Activated naive CD4-positive, alpha-beta T cell treated with anti-CD3 and anti-CD28 coated beads, Interleukin-2, amount 10 ng/mL, durations not matched to agents 7 days and 5 days (primary cell): Measurements from ENCODE around the gene GM2A.
"Not testable (repeated sequence)": the region's sequence is repeated elsewhere in the genome, so short reads cannot be mapped to it uniquely, and the experiment has no call there.

Experiments used
- CTCF ChIA-PET: fragments of 350-600 bp; sonication (Branson Sonifier 250); formaldehyde crosslinking; loops from one replicate; lab custom pipeline; 2021; ENCODE audit warnings: antibody characterized with exemption; lab: Charles Lee
- DNase-seq: peaks from one replicate; pipeline ENCODE4 v3.0.0-alpha.2; 2020
- H3K27ac Mint-ChIP-seq: one replicate; pipeline ENCODE4 v1.8.0; 2021; ENCODE audit warnings: mild to moderate bottlenecking, moderate library complexity, mixed read lengths
- H3K27me3 Mint-ChIP-seq: one replicate; pipeline ENCODE4 v1.8.0; 2021; ENCODE audit warnings: mild to moderate bottlenecking, mixed read lengths
- H3K36me3 Mint-ChIP-seq: one replicate; pipeline ENCODE4 v1.8.0; 2021; ENCODE audit warnings: mixed read lengths
- H3K4me1 Mint-ChIP-seq: one replicate; pipeline ENCODE4 v1.8.0; 2021; ENCODE audit warnings: mixed read lengths
- H3K4me3 Mint-ChIP-seq: one replicate; pipeline ENCODE4 v1.8.0; 2021; ENCODE audit warnings: mild to moderate bottlenecking, moderate library complexity, mixed read lengths
- H3K9me3 Mint-ChIP-seq: one replicate; pipeline ENCODE4 v1.8.0; 2021; ENCODE audit warnings: mixed read lengths

GM2A gene

DNA sequence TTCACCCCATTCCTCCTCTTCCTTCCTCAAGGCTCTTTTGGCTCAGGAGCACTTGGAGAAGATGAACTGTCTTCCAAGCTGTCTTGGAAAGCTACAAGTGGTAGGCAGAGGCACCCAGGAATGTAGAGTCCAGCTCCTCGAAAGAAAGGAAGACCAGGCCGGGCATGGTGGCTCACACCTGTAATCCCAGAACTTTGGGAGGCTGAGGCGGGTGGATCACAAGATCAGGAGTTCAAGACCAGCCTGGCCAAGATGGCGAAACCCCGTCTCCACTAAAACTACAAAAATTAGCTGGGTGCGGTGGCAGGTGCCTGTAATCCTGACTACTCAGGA, 17.8 kb upstream of the GM2A start:
- CTCF ChIA-PET, result interaction anchor here (0.9 to 1.9 kb wide), 5 partner anchors 10 to 183 kb away, joined by 3 to 9 read pairs (median 3); partner anchors contain the start of gene CCDC69
- DNase-seq, H3K27ac Mint-ChIP-seq, H3K36me3 Mint-ChIP-seq, H3K4me3 Mint-ChIP-seq, H3K27me3 Mint-ChIP-seq, H3K9me3 Mint-ChIP-seq: not testable (repeated sequence)
- peaks cover 20% of the 10 kb centered on the region for H3K4me1 Mint-ChIP-seq

DNA sequence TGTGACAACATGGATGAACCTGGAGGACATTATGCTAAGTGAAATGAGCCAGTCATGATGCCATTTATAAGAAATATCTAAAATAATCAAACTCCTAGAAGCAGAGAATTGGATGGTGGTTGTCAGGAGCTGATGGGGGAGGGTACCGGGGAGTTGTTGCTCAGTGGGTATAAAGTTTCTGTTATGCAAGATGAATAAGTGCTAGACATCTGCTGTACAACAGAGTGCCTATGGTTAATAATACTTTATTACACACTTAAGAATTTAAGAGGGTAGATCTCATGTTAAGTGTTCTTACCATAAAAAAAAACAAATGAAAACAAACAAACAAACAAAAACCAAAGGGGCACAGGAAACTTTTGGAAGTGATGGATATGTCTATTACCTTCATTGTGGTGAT, 16.1 kb upstream of the GM2A start:
- no peak overlapping the region for H3K4me3 Mint-ChIP-seq
- H3K9me3 Mint-ChIP-seq, result no peaks in the 10 kb centered on the region
- peaks cover 23% of the 10 kb centered on the region for H3K4me1 Mint-ChIP-seq
- no peaks in the 10 kb centered on the region for H3K27me3 Mint-ChIP-seq
- CTCF ChIA-PET, result interaction anchor here (0.9 to 1.3 kb wide), 2 partner anchors 66 to 72 kb away, joined by 3 to 4 read pairs; no protein-coding TSS in a partner anchor
- no peak overlapping the region for H3K27ac Mint-ChIP-seq
- no peak for DNase-seq
- H3K36me3 Mint-ChIP-seq, result no peaks in the 10 kb centered on the region

DNA sequence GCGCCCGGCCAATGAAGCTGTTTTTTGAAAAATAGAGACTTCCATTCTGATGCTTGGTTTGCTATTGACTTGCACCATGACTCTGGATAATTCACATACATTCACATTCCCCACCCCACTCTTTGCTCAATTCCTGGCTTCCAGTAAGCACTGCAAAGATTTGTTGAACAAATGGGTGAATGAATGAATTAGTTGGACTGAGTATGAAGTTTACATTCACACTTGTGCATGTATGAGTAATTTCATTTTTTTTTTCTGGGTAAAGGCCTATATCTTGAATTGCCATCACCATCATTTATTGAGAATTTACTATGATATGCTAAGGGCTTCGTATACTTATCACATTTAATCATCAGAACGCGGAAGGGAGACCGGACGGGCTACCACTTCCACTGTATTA, 15.3 kb upstream of the GM2A start:
- Mint-ChIP-seq H3K4me3 (no peak overlapping the region), H3K27ac (no peak overlapping the region)
- CTCF ChIA-PET, result interaction anchor here (0.7 to 4.0 kb wide), 10 partner anchors 13 to 112 kb away, joined by 3 to 27 read pairs (median 6); no protein-coding TSS in a partner anchor

DNA sequence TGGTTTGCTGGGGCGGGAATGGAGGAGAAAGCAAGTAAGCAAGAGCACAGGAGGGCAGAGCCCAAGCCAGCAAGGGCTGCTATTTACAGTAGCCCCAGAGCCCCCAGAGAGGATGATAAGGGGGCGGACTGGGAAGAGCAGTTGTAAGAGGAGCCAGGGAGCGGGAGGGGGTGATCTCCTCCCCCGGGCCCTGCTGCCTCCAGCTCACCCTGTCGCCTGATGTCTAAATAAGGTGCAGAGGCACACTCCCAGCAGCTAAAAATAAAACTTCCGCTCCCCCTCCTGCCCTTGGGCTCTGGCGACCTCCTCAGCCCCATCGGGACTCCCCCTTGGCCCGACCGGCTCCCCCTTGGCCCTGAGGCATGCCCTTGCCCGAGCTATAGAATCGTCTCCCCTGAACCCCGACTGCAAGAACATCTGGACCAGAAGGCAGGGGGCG, 14.7 kb upstream of the GM2A start:
- H3K9me3 Mint-ChIP-seq, result no peaks in the 10 kb centered on the region
- DNase-seq, result no peak
- no peaks in the 10 kb centered on the region for H3K36me3 Mint-ChIP-seq
- H3K27ac Mint-ChIP-seq, result no peak overlapping the region
- H3K4me3 Mint-ChIP-seq, result no peak overlapping the region
- no peaks in the 10 kb centered on the region for H3K27me3 Mint-ChIP-seq
- CTCF ChIA-PET, result interaction anchor here (0.7 to 4.0 kb wide), 10 partner anchors 13 to 123 kb away, joined by 3 to 27 read pairs (median 6); partner anchors contain the start of gene CCDC69
- H3K4me1 Mint-ChIP-seq, result peaks cover 25% of the 10 kb centered on the region

More for the DNA sequence above, 15.3 kb upstream of the GM2A start:
- H3K9me3 Mint-ChIP-seq, result no peaks in the 10 kb centered on the region
- H3K4me1 Mint-ChIP-seq, result peaks cover 25% of the 10 kb centered on the region
- no peaks in the 10 kb centered on the region for H3K27me3 Mint-ChIP-seq
- no peak for DNase-seq
- H3K36me3 Mint-ChIP-seq, result no peaks in the 10 kb centered on the region

DNA sequence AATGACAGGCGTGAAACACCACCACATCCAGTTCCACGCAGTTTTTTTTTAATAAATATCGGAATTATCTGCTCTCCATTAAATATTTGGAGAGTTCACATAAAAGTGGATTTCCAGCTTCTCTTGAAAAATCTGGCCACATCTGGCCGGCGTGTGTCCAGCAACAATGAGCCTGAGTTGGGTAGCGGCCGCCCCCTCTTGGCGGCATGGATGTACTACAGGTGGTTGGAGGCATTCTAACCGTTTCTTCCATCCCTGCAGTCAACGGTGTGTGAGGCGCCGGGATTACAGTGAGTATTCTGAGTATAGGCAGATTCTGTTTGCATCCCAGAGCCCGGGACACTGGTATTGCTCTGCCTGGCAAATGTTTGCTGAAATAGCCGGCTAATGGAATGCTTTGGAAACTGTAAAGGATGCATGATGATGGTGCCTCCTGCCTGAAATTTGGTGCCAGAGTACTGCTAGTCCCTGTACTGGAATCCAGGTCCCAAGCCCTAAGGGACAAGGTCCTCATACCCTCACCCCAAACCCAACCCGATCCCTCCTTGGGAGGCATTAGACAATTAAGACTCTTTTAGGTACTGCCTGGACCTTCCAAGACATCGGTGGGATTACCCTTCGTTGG, 13.6 kb upstream of the GM2A start:
- CTCF ChIA-PET, result interaction anchor here (0.6 to 4.0 kb wide), 9 partner anchors 12 to 124 kb away, joined by 3 to 27 read pairs (median 5); partner anchors contain the start of gene CCDC69
- Mint-ChIP-seq H3K36me3 (no peaks in the 10 kb centered on the region), H3K4me1 (peaks cover 30% of the 10 kb centered on the region), H3K4me3 (no peak overlapping the region), H3K27ac (no peak overlapping the region), H3K27me3 (no peaks in the 10 kb centered on the region), H3K9me3 (no peaks in the 10 kb centered on the region)
- peak; percentile 65 for DNase-seq

DNA sequence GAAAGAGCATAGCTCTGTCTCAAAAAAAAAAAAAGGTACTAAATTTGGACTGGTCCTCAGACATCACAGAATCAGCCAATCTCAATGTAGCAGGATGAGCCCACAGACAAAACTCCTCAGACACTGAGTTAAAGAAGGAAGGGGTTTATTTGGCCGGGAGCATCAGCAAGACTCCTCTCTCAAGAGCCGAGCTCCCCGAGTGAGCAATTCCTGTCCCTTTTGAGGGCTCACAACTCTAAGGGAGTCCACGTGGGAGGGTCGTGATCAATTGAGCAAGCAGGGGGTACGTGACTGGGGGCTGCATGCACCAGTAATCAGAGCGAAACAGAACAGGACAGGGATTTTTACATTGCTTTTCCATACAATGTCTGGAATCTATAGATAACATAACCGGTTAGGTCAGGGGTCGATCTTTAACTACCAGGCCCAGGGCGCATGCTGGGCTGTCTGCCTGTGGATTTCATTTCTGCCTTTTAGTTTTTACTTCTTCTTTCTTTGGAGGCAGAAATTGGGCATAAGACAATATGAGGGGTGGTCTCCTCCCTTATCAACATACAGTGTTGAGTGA, 12.6 kb upstream of the GM2A start:
- CTCF ChIA-PET, result interaction anchor here (0.6 to 4.0 kb wide), 5 partner anchors 11 to 114 kb away, joined by 3 to 27 read pairs (median 4); partner anchors contain the start of gene CCDC69
- DNase-seq, H3K36me3 Mint-ChIP-seq, H3K27ac Mint-ChIP-seq, H3K27me3 Mint-ChIP-seq, H3K9me3 Mint-ChIP-seq, H3K4me3 Mint-ChIP-seq: not testable (repeated sequence)
- peaks cover 22% of the 10 kb centered on the region for H3K4me1 Mint-ChIP-seq

DNA sequence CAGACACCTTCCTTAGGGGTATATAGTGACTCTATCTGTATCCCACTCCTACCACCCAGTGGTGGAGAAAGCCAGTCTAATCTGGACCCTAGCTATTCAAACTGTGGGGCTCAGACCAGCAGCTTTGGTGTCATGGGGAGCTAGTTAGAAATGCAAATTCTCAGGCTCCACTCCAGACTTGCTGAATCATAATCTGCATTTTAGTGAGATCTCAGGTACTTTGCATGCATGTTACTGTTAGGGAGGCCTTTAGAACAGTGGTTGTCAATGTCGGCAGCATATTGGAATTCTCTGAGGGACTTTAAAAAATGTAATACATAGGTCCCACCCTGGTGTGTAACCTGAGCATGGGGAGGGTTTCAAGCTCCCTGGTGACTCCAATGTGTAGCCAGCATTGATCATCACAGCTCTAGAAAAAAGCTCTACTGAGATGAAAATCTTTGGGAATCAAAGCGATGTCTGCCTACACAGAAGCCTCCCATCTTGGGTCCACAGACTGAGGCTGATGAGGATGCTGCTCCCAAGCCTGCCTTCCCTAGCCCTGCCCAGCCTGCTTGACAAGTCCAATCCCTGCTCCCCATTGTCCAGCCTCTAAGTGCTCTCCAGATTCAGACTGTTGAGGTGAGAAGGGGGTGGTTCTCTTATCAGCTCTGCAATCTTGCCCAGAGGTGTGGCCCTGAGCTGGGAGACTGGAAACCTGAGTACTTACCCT, 11.9 kb upstream of the GM2A start:
- Mint-ChIP-seq H3K9me3 (no peaks in the 10 kb centered on the region), H3K27me3 (no peaks in the 10 kb centered on the region), H3K27ac (no peak overlapping the region), H3K4me1 (peaks cover 25% of the 10 kb centered on the region), H3K4me3 (no peak overlapping the region), H3K36me3 (no peaks in the 10 kb centered on the region)
- DNase-seq, result no peak
- CTCF ChIA-PET, result interaction anchor here (0.6 to 4.0 kb wide), 5 partner anchors 18 to 572 kb away, joined by 3 to 27 read pairs (median 3); no protein-coding TSS in a partner anchor

DNA sequence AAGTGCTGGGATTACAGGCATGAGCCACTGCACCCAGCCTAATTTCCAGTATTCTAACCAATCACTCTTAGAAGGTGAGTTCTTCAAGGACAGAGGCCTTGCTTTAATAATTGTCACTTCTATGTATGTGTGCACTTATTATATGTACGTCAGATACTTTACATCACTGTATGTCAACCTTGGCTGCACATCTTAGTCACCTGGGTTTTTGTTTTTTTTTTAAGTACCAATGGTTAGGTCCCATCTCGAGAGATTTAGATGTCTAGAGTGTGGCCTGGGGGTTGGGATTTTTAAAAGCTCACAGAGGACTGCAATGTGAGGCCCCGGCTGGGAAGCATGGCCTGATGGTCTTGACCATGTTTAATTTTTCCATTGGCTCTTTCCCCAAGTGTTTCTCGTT, 9.9 kb upstream of the GM2A start:
- H3K27me3 Mint-ChIP-seq, result no peaks in the 10 kb centered on the region
- peaks cover 25% of the 10 kb centered on the region for H3K4me1 Mint-ChIP-seq
- no peak overlapping the region for H3K4me3 Mint-ChIP-seq
- no peaks in the 10 kb centered on the region for H3K36me3 Mint-ChIP-seq
- DNase-seq, result no peak
- no peak overlapping the region for H3K27ac Mint-ChIP-seq
- H3K9me3 Mint-ChIP-seq, result no peaks in the 10 kb centered on the region
- CTCF ChIA-PET, result no interaction called here

DNA sequence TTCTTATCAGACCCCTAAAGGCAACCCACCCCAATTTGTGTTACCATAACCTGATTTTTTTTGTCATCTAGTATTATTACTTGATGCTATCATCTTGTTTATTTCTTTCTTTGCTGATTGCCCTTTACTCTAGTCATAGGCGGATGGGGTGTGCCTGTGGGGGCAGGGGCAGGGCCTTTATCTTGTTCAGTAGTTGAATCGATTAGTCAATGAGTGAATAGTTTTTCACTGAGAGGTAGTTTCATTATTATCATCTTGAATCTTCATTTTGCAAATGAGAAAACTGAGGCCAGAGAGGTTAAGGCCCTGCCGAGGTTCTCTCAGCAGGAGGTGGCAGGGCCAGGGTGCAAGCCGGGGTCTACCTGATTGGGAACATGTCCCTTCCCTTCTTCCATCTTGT, 9.4 kb upstream of the GM2A start:
- CTCF ChIA-PET, result no interaction called here
- Mint-ChIP-seq H3K9me3 (no peaks in the 10 kb centered on the region), H3K4me1 (peaks cover 25% of the 10 kb centered on the region), H3K27me3 (no peaks in the 10 kb centered on the region), H3K36me3 (no peaks in the 10 kb centered on the region), H3K27ac (no peak overlapping the region), H3K4me3 (no peak overlapping the region)
- DNase-seq, result no peak

DNA sequence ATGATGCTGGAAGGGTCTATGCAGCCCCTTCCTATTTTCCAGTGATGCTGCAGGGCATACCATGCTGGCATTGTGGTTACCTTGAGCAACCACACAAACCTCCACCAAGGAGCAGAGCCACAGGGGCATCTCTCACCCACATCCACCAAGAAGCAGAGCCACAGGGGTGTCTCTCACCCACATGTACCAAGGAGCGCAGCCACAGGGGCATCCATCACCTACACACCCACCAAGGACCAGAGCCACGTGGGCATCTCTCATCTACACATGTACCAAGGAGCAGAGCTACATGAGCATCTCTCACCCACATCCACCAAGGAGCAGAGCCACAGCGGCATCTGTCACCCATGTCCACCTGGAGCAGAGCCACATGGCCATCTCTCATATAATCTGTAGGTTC, 8.8 kb upstream of the GM2A start:
- no peaks in the 10 kb centered on the region for H3K9me3 Mint-ChIP-seq
- H3K4me3 Mint-ChIP-seq, result no peak overlapping the region
- no peak for DNase-seq
- CTCF ChIA-PET, result no interaction called here
- H3K36me3 Mint-ChIP-seq, result no peaks in the 10 kb centered on the region
- H3K27me3 Mint-ChIP-seq, result no peaks in the 10 kb centered on the region
- no peak overlapping the region for H3K27ac Mint-ChIP-seq
- H3K4me1 Mint-ChIP-seq, result peaks cover 24% of the 10 kb centered on the region

DNA sequence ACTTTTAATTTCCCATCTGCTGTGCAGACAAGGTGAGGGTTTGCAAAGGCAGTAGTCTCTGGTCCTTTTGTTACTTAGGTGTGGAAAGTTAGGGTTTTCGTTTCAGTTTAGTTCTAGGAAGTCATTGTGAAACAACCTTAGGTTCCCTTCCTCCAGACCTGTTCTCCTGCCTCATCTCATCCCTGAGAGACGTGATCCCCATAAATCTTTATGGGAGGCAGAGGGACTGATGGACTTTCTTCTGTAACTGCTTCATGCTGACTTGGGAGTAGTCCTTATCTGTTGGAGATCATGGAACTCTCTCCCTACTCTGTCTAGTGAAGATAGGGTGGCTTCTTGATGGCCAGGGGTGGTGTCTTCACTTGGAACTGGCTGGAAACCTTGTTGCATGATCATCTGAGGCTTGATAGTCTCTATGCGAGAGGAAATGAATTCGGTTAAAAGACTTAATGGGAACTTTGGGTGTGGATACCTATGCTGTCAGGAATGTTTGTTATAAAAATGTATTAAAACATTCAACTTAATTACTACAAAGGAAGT, 7.2 kb upstream of the GM2A start:
- CTCF ChIA-PET, result no interaction called here
- Mint-ChIP-seq H3K27ac (no peak overlapping the region), H3K27me3 (no peaks in the 10 kb centered on the region), H3K4me1 (peaks cover 30% of the 10 kb centered on the region), H3K36me3 (no peaks in the 10 kb centered on the region), H3K4me3 (no peak overlapping the region), H3K9me3 (no peaks in the 10 kb centered on the region)
- DNase-seq, result no peak

DNA sequence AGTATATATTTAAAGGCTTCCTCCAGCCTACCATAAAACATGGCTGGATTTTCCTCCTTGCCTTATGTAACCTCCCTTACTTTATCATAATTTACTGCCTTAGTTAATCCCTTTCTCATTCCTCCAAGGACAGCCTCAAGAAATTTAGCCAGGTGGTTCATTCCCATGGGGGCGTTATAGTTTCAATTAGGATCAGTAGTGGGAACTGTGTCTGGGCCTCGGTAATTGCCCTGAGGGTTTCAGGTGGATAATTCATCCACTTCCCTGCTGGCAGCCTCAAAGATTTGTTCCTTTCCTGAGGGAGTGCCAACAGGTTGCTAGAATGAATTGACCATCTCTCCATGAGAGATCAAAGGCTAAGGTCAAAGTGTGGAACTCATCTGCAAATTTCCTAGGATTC, 4.3 kb upstream of the GM2A start:
- H3K36me3 Mint-ChIP-seq, result no peaks in the 10 kb centered on the region
- no peak overlapping the region for H3K4me3 Mint-ChIP-seq
- DNase-seq, result no peak
- H3K4me1 Mint-ChIP-seq, result peaks cover 45% of the 10 kb centered on the region
- H3K9me3 Mint-ChIP-seq, result no peaks in the 10 kb centered on the region
- H3K27me3 Mint-ChIP-seq, result no peaks in the 10 kb centered on the region
- CTCF ChIA-PET, result no interaction called here
- no peak overlapping the region for H3K27ac Mint-ChIP-seq

DNA sequence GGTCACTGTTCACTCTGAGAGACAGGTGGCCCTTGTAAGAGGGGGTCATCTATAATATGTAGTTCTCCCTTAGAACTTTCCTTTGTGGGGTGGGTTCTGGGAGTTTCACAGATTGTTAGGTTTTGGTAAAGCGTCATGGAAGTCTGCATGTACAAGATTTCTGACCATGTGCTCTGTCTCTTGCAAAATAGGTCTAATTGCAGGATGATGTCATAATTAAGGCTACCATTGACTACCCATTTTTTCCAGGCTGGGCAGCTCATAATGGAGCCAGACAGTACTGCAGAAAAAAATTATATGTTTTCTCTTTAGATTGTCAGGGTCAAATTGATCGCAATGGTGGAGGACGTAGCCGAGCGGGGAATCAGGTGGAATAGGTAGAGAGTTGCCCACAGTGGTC, 3.7 kb upstream of the GM2A start:
- Mint-ChIP-seq H3K4me3 (no peak overlapping the region), H3K36me3 (no peaks in the 10 kb centered on the region), H3K4me1 (peaks cover 45% of the 10 kb centered on the region), H3K27ac (no peak overlapping the region), H3K27me3 (no peaks in the 10 kb centered on the region), H3K9me3 (no peaks in the 10 kb centered on the region)
- CTCF ChIA-PET, result no interaction called here
- no peak for DNase-seq

DNA sequence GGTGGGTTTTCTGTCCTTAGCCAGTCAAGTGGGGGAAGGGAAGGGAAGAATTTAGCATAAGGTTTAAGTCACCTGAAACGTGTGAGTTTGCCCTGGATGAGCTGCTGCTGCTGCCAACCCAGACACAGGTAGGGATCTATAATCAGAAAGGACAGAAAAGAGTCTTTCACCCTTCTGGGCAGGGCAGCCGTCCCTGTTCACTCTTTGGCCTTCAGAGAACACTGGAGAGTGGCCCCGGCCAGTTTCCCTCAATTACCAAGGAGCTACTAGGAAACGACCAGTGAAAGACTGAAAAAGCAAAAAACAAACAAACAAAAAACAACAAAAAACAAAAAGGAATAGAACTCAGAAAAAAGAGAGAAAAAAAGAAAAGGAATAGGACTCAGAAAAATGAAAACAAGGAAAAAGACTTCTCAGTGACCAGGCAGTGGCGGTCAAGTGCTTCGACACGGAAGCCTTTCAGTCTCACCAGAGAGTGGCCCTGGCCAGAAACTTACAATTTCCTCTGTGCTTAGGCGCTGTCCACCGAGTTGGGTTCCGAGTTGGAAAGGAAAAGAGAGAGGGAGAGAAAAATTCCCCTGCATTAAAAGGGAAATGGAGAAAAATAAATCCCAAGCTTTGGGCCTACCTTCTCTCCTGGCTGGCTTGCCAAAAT, 2.5 kb upstream of the GM2A start:
- H3K27ac Mint-ChIP-seq, result peak overlapping the region; percentile 96
- CTCF ChIA-PET, result interaction anchor here (0.6 to 2.0 kb wide), 2 partner anchors 11 to 538 kb away, joined by 3 to 5 read pairs; no protein-coding TSS in a partner anchor

More for the DNA sequence above, 2.5 kb upstream of the GM2A start:
- Mint-ChIP-seq H3K4me3 (peak overlapping the region; percentile 63), H3K4me1 (peaks cover 49% of the 10 kb centered on the region), H3K36me3 (no peaks in the 10 kb centered on the region), H3K9me3 (no peaks in the 10 kb centered on the region), H3K27me3 (no peaks in the 10 kb centered on the region)
- DNase-seq, result no peak
